ENCODE data around the gene ARID5B.

The ARID5B gene

DNA sequence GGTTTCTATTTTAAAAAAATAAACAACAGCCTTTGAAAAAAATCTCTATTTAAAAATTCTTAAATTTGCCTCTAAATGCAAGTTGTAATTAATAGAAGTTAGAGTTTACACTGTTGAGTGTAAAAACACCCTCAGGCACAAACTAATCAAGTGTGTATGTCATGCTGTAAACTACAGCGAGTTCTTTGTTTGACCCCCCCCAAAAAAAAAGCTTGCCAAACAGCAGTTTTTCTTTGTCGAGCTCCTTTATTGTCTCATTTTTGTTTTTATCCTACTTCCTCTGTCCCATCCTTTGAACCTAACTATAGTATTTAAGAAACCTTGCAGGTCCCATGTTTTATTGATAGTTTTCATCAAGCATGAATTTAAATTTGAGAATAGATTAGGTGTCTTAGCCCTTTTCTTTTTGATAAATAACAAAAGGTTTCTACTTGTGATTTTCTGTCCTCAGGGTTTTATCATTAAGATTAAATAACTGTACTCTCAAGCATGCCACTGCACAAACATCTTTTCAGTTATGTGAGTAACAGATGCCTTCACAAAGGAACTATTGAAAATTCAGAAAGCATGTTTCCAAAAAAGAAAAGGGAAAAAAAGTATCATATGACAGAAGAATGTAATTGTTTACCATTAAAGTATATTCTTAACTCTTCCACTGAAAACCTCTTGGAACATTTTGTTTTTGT, 176.0 kb downstream of the ARID5B start:
- DNase-seq (ENCODE audit: low read depth in 2 of 2): no peak

DNA sequence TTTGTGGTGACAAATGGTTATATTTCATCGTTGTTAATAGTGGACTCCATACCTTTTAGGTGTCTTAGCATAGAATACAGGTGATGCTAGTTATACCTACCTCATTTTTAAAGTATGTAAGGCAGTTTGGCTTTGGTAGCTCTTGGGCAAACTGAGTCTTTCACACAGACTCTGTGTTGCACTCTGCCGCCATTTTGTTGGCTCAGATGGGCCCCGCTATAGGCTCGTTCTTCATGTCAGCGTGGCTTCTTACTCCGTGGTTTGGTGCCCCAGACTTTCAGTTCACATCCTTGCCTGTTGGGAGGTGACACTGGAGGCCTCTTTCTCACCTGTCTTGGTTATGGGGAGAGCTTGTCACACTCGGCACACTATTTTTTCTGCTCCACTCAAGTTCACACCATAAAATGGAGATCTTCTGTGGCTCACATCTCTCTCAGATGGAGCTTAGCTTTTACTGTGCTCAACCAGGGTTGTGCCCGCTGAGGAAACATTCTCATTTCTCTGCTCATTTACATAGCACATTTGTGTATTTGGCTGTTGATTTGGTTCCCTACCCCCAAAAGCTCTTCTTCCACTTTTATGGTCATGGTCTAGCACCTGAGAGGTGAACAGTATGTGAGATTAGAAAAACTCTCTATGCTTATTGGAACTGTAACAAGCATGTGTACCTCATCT, 178.5 kb downstream of the ARID5B start:
- DNase-seq (ENCODE audit: low read depth in 2 of 2): no peak

DNA sequence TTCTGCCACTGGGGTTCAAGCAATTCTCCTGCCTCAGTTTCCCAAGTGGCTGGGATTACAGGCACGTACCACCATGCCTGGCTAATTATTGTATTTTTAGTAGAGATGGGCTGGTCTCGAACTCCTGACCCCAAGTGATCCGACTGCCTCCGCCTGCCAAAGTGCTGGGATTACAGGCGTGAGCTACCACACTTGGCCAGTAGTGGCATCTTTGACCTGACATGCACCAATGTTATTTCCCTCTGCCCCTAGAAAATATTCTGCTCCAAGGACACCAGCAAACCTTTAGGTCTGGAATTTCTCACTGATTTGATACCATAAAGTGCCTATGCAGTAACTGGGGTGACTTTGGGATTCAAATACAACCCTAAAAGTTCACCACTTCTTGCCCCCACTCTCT, 179.4 kb downstream of the ARID5B start:
- DNase-seq (ENCODE audit: low read depth in 2 of 2): no peak

DNA sequence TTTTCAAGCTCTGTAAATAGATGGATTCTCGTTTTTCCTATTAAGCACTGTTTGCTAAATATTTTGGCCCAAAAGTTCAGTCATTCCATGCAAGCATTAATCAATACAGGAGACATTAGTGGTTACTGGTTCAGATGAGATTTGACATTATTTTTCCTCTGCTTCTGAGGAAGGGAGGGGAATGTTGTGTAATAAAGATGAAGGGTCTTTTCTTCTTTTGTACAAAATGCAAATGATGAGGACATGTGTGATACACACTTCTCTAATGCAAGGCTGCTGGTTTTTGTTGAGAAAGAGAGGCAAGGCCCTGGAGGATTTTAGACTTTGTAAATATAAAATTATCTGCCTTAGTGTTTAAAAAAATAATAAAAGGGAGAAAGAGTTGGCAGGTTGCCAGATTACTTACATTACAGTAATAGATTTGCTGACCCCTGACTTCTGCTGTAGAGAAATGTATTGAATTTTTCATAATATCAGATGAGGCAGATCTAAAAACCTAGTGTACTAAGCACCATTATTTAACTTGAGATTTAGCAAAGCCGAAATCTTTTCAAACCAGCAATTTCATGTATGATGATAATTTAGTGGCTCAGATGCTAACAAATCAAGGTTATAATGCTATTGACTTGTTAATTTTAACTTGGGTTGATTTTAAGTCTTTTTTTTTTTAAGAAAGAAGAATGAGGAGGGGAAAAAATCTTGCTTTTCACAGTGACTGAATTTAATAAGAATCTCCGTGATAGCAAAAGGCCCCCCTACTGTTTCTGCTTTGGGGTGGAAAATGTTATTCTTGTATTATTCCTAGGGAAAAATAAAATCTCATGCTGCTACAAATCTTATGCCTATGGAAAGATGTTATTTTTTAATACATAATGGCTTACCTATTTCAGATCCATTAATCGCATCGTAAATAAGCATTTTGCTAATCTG, 180.1 kb downstream of the ARID5B start:
- no peak for DNase-seq (ENCODE audit: low read depth in 2 of 2)

DNA sequence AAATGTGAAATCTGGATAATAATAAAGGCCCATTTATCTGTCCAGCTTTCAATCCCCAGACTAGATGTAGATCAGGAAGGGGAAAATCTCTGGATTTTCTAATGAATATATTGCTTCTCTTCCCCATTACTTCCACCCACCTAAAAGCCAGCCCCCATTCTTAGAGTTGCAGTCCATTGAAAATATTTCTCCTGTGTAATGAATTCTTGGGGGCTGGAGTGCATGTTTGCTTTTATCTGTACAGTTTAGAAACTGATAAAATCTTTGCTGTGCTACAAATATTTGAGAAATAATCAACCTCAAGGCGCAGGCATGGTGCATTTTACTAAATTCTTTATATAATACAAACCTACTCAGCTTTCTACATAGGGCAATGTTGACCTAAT, 180.8 kb downstream of the ARID5B start:
- no peak for DNase-seq (ENCODE audit: low read depth in 2 of 2)

GRCh38 chr10:62082729-62083411, 181.4 kb downstream of the ARID5B start:
- no peak for DNase-seq (ENCODE audit: low read depth in 2 of 2)

GRCh38 chr10:62083412-62084267, 182.1 kb downstream of the ARID5B start:
- no peak for DNase-seq (ENCODE audit: low read depth in 2 of 2)

DNA sequence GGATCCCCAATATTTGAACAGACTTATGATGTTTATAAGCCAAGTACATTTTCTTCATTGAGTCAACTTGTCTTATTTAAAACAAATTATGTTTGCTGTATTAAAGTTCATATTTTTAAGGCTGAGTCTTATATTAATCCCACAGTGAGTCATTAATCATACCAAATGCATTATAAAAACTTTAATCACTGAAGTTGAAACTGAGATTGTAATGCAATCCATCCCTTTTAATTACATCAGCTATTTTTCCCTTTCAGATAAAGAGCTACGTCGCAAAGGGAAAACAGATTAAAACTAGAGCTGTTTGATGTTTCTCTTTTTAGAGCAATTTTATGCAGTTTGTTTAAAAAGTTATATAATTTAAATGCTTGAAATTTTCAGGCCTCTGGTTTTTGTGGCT, 183.0 kb downstream of the ARID5B start:
- DNase-seq (ENCODE audit: low read depth in 2 of 2): no peak

GRCh38 chr10:62085404-62085803, 183.9 kb downstream of the ARID5B start:
- DNase-seq (ENCODE audit: low read depth in 2 of 2): no peak

DNA sequence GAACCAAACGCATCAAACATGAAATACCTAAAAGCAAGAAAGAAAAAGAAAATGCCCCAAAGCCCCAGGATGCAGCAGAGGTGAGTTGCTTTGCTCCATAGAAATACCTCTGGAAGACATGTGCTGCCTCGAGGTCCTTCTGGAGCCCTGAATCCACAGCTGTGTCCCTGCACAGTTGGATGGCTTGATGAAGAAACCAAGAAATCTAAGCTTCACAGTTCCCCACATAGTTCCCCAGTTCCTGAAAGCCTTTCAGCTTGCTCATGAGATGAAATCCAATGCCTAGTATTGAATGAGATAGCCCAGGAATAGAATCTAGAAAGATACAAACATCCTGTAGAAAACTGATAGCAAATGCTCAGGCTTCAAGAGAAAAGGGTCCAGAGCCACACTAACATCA, 184.3 kb downstream of the ARID5B start:
- no peak for DNase-seq (ENCODE audit: low read depth in 2 of 2)

DNA sequence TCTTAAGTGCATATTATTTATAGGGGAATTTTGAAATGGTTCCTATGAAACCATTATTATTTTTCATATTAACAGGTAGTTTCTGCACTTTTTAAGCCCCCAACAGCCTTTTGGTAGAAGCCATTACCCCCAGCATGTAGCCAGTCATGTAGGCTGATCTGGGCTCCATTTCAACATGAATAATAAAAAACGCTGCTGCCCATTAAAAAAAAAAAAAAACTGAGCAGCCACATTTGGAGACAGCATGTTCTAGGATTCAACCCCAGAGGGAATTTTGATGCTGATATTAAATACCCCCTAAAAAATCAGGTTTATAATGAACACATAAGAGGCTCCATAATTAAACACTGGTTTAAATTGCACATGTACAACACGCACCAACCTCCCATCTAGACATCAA, 185.8 kb downstream of the ARID5B start:
- DNase-seq (ENCODE audit: low read depth in 2 of 2): no peak

- DNase-seq (ENCODE audit: low read depth in 2 of 2): no peak
Observed at GRCh38 chr10:62088786-62089185, 187.3 kb downstream of the ARID5B start.

GRCh38 chr10:62092301-62093030, 191.0 kb downstream of the ARID5B start:
- no peak for DNase-seq (ENCODE audit: low read depth in 2 of 2)

GRCh38 chr10:62093863-62094291, 192.4 kb downstream of the ARID5B start:
- DNase-seq (ENCODE audit: low read depth in 2 of 2): no peak

- no peak for DNase-seq (ENCODE audit: low read depth in 2 of 2)
Observed at GRCh38 chr10:62095181-62096122, 194.0 kb downstream of the ARID5B start.

GRCh38 chr10:62096256-62096933, 194.9 kb downstream of the ARID5B start:
- DNase-seq (ENCODE audit: low read depth in 2 of 2): no peak

DNA sequence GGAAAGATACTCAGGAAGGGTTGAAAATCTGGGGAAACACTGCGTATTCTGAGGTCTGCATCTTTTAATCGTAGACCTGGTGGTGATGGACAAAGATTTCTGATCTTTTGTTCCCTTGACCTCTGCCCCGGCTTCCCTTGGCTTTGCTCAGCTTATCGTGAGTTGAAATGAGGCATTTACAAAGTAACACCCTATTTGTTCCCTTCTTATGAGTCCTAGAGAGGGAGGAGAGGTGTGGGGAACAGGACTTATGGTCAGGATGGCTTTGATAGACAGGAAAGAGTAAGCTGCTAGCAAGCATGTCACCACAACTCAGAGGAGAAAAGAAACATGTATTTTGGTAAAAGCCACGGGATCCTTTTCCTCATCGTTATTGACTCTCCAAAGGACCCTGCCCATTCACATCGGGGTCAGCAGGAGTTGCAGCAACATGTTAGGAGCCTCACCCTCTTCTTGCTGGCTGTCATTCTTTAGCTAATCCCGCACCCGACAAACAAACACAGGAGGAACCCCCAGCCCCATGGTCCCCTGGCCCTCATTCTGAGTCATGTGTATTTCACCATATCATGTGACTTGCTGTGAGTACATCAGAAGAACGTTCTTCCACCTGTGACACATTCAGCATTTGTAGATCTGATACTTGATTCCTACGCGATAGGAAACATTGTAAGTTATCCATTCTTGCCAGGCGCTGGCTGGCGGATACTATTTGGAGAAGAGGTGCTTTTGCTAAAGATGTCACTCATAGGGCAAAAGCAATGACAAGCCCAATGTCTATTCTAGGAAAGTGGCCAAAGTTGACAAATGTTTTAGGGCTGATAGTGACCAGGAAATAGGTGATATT, 197.0 kb downstream of the ARID5B start:
- no peak for DNase-seq (ENCODE audit: low read depth in 2 of 2)

DNA sequence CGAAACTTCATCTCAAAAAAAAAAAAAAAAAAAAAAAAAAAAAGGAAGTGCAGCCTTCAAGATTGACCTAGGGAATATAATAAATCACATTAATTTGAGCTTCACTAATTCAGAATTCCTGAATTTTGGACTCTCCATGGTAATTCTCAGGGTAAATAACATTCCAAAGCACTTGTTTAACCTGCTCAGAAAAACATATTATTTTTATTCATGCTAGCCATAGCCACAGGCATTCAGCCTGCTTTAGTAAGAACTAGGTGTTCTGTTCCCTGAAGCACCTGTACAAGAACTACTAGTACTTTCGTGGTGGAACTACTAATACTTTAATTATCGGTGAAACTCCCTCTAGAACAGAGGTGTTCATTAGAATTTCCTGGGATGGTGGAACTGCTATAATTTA, 197.8 kb downstream of the ARID5B start:
- DNase-seq (ENCODE audit: low read depth in 2 of 2): no peak

All from stimulated activated CD4-positive, alpha-beta T cell treated with anti-CD3 and anti-CD28 coated beads, Interleukin-1b, Interleukin-23, amount 100 ng/mL, for 4 hours (primary cell).